Pons (tissue), 1 donor: ENCODE results near the gene DHRS2.
A peak's percentile ranks its signal among the peaks of the same experiment; 100 is the strongest.
"Not testable (repeated sequence)": the region's sequence is repeated elsewhere in the genome, so short reads cannot be mapped to it uniquely, and the experiment has no call there.

Experiments
- DNase-seq: peaks from one replicate; pipeline ENCODE4 v3.0.0-alpha.2; 2016; ENCODE audit warnings: low spot score

DHRS2 gene, protein sequence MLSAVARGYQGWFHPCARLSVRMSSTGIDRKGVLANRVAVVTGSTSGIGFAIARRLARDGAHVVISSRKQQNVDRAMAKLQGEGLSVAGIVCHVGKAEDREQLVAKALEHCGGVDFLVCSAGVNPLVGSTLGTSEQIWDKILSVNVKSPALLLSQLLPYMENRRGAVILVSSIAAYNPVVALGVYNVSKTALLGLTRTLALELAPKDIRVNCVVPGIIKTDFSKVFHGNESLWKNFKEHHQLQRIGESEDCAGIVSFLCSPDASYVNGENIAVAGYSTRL

GRCh38 chr14:23636317-23637211, at the start of gene DHRS2:
Gene DHRS2 (plus strand): TSS chr14:23636364. CDS start chr14:23638865, 2,501 bp downstream.
- no peak for DNase-seq

GRCh38 chr14:23588884-23589598, 47.1 kb upstream of the DHRS2 start:
- DNase-seq = peak; percentile 90

DNA sequence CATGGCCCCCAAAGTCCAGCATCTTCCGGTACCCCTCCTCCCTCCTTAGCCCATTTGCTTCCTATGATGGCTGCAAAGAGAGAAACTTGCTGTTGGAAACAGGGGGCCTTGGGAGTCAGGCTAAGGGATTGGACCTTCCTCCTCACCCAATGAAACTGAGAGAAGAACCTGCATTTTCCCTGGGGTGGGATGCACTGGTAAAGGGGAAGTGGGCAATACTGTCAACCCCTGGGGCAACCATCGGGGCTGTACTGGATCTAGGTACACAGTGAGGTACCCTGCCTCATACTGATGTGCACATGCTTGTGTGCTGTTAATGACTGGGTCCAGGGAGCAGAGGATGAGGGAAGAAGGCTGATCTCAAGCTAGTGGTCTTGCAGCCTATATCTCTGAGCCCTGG, 46.6 kb upstream of the DHRS2 start:
- DNase-seq = no peak

DNA sequence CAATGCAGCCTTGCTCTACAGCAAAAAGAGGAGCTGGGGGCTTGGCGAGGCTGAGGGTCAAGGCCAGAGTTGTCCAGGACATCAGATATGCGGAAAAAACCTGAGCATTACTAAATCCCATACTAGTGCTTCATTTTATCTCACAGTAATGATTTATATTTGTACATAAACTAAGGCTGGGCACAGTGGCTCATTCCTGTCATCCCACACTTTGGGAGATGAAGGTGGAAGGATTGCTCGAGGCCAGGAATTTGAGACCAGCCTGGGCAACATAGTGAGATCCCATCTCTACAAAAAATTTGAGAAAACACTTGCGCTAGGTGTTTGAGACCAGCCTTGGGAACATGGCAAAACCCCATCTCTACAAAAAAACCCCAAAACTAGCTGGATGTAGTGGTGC, 46.0 kb upstream of the DHRS2 start:
- no peak for DNase-seq

GRCh38 chr14:23594191-23594590, 42.0 kb upstream of the DHRS2 start:
- DNase-seq = not testable (repeated sequence)

DNA sequence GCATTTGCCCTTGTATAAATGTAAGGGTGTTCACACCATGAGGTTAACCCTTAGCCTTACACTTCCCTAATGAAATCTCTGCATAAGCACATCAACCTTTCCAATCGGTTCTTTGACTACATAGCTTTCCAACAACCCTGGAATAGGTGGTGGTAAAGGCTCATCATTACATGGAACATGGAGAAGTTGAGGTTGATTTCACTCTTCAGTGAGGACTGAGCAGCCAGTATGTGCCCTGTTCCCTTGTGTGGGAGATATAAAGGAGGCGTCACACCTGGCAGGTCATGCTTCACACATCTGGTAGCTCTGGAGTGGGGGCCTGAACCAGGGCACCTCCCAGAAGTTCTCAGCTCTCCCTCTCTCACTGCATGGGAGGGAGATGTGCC, 35.8 kb upstream of the DHRS2 start:
- no peak for DNase-seq

DNA sequence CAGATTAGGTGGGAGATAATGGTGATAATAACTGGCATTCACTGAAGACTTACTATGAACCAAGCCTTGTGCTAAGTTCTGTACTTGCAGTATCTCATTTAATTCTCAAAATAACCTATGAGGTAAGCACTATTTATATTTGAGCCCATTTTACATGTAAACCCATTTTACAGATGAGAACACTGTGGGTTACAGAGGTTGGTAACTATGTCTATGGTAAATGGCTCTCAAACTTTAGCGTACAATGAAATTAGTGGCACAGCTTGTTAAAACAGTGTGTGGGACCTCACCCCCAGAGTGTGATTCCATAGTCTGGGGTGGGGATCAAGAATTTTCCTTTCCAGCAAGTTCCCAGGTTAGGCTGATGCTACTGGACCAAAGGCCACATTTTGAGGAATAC, 35.4 kb upstream of the DHRS2 start:
- DNase-seq = no peak

DNA sequence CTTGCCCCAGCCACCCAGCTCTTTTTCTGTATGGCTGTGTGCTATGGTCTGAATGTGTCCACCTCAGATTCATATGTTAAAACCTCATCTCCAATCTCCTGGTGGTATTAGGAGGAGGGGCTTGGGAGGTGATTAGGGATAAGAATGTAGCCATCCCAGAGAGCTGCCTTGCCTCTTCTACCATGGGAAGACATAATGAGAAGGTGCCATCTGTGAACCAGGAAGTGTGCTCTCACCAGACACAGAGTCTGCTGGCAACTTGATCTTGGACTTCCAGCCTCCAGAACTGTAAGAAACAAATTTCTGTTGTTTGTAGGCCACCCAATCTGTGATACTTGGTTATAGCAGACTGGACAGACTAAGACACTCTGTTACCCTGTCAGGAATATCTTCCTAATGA, 34.7 kb upstream of the DHRS2 start:
- DNase-seq = no peak

GRCh38 chr14:23601845-23602180, 34.4 kb upstream of the DHRS2 start:
- no peak for DNase-seq

DNA sequence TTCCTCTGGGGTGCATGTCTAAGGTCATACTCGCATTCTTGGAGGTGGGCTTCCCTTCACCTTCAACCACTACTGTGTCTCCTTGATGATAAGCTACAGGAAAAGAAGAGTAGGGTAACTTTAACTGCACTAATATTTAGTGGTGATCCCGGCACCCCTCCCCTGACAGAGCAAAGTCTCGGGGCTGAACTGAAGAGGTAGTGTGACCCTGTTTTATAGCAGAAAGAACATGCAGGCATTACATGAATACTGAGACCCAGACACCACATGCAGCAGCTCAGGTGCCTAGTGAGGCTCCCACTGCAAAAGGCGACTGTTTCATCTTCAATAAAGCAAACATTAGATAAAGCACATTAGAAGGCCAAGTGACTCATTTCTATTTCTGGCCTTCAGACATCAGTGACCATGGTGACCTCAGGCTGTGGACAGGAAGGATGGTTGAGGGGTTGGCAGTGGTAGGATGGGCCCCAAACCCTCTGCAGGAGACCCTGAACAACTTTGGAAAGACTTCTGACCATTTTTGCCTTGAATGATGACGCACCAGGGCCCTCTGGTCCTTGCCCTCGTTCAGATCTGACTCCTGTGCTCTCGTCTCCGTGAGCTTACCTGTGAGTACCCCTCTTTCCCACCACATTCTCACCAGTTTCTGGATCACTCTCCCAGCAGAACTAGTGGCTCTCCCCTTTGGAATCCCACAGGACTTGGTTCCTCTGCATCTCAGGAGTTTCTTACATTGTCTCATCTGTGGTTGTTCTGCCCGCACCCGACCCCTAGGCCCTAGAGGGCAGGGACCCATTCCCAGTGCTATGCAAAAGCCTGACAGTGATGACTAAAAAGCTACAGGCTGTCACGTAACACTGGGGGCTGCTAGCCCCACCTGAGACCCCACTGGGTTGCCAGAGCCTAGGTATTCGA, 33.7 kb upstream of the DHRS2 start:
- DNase-seq = no peak

- DNase-seq = no peak
Observed at GRCh38 chr14:23603103-23603502, 33.1 kb upstream of the DHRS2 start.

GRCh38 chr14:23604148-23604547, 32.0 kb upstream of the DHRS2 start:
- no peak for DNase-seq

DNA sequence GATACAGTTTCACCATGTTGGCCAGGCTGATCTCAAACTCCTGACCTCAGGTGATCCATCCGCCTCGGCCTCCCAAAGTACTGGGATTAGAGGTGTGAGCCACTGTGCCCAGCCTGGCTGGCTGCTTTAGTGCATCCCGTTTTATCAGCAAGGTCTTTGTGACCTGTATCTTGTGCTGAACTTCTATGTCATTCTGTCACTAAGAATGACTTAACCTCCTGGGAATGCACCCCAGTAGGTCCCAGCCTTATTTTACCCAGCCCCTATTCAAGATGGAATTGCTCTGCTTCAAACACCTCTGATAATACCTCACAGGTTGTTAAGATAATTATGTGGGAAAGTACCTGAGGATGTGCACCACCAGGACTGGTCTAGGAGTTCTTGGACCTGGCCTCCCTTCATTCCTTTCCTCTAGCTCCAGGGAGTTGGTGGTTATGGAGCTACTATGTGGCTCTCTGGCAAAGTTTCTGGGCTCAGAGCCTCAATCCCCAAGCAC, 31.4 kb upstream of the DHRS2 start:
- DNase-seq = no peak

GRCh38 chr14:23605931-23606585, 30.1 kb upstream of the DHRS2 start:
- DNase-seq = no peak

DNA sequence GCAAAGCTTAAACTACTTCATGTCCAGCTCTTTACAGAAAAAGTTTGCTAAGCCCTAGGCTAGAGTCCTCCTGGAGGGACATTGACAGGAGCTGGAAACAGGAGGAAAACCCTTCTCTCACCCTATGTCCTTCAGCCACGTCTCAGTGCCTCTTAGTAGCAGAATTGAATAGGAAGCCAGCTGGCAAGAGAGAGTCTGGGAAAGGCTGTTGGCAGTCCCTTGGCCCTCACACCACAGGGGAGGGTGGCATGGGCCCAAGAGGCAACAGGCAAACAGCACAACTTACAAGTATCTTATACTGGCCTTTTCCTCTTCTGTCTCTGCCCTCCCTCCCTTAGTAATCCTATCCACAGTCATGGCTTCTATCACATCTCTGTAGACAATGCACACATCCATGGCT, 27.7 kb upstream of the DHRS2 start:
- peak; percentile 30 for DNase-seq

- no peak for DNase-seq
Observed at GRCh38 chr14:23609001-23609400, 27.2 kb upstream of the DHRS2 start.

DNA sequence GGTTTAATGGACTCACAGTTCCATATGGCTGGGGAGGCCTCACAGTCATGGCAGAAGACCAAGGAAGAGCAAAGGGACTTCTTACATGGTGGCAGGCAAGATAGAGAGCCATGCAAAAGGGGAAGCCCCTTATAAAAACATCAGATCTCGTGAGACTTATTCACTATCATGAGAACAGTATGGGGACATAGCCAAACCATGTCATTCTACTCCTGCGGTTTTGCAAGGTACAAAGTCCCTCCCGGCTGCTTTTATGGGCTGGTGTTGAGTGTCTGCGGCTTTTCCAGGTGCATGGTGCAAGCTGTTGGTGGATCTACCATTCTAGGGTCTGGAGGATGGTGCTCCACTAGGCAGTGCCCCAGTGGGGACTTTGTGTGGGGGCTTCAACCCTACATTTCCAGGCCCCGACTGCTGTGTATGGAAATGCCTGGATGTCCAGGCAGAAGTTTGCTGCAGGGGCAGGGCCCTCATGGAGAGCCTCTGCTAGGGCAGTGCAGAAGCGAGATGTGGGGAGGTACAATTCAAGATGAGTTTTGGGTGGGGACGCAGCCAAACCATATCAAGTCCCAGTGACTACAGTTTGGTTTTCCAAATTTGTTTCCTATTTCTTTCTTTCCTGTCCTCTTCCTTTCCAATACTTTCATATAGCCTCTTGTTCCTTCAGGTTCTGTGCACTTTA, 26.6 kb upstream of the DHRS2 start:
- not testable (repeated sequence) for DNase-seq

DNA sequence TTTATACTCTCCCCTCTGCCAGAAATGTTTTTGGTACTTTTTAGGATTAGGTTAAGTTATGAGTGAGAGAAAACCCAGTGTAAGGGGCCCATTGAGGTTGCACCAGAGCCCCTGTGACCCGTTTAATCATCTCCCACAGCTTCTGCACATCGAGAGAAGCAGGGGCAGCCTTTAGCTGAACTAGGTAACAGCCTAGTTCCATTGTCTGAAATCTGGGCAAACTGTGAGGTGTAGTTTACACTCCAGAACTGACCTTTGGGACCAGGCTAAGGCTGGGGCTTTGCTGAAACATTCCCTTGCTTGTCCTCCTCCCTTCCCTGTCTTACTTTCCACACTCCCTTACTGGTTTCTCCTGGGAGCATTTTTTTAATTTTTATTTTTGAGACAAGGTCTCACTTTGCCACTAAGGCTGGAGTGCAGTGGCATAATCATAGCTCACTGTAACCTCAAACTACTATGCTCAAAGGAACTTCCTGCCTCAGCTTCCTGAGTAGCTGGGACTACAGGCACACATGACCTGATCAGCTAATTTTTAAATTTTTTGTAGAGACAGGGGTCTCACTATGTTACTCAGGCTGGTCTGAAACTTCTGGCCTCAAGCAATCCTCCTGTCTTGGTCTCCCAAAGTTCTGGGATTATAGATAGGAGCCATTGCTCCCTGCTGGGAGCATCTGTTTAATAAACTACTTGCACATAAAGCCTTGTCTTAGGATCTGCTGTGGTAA, 25.9 kb upstream of the DHRS2 start:
- DNase-seq = no peak

GRCh38 chr14:23610815-23611289, 25.3 kb upstream of the DHRS2 start:
- no peak for DNase-seq

DNA sequence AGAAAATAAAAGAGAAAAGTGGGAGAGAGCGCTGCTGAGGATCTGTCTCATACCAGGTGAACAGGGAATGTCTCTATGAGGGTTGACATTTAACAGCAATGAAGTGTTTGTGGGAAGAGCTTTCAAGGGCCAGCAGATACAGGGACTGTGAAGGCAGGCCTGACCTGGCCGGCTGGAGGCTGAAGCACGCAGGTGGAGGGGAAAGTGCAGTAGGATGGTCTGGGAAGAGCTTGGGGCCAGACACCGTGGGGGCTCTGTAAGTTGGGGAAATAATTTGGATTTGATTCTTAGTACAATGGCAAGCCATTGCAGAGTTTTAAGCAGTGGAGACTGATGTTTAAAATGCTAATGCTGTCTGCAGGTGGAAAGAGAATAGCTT, 23.8 kb upstream of the DHRS2 start:
- no peak for DNase-seq
